Bone marrow (tissue), 2 donors: ENCODE measurements around the gene TTC14.
"Not testable (repeated sequence)": the region's sequence is repeated elsewhere in the genome, so short reads cannot be mapped to it uniquely, and the experiment has no call there.

Source experiments
- DNase-seq, 2 donors: peaks; one replicate each; lab custom pipeline; 2025; lab: John Stamatoyannopoulos, UW

TTC14 gene, protein sequence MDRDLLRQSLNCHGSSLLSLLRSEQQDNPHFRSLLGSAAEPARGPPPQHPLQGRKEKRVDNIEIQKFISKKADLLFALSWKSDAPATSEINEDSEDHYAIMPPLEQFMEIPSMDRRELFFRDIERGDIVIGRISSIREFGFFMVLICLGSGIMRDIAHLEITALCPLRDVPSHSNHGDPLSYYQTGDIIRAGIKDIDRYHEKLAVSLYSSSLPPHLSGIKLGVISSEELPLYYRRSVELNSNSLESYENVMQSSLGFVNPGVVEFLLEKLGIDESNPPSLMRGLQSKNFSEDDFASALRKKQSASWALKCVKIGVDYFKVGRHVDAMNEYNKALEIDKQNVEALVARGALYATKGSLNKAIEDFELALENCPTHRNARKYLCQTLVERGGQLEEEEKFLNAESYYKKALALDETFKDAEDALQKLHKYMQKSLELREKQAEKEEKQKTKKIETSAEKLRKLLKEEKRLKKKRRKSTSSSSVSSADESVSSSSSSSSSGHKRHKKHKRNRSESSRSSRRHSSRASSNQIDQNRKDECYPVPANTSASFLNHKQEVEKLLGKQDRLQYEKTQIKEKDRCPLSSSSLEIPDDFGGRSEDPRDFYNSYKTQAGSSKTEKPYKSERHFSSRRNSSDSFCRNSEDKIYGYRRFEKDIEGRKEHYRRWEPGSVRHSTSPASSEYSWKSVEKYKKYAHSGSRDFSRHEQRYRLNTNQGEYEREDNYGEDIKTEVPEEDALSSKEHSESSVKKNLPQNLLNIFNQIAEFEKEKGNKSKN

DNA sequence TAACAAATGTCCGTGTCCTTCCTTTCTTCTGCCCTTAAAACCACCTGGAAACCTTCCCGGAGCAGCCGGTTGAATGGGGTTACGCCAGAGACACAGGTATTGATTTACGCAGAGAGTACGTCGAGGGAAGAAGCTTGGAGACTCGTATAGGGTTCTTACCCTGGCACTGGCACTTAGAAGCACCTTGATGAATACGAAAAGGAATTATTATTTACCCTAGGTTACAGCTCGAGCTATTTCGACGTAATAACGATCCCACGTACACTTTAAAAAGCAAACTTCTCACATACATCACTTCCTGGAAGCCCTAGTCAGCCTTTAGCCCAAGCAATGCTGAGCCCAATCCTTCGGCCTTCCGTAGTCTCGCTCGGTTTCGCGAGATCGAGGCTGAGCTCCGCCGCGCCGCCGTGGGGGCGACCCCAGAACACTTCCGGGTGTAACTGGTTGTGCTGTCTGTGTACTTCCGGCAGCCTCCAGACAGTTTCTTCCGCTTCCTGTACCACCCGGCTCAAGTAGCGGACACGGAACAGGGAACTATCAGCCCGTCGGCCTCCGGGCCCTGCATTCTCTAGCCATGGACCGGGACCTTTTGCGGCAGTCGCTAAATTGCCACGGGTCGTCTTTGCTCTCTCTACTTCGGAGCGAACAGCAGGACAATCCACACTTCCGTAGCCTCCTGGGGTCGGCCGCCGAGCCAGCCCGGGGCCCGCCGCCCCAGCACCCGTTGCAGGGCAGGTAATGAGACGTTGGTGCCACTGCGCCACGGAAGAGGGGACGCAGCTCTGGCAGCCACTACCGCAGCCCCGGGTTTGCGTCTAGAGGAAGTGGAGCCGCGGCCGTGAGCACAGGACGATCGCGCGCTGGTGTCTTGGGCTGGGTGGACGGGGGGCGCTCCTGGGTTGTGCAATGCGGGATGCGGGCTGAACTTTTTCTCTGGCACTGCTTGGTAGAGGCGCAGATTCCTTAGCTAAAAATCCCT is at the start of gene TTC14:
TTC14 (plus strand) TSS at position 476 of the 979 bp plus-strand sequence; CDS start at position 575, 99 bp downstream.
- DNase-seq = peak; percentile 57 to 78

DNA sequence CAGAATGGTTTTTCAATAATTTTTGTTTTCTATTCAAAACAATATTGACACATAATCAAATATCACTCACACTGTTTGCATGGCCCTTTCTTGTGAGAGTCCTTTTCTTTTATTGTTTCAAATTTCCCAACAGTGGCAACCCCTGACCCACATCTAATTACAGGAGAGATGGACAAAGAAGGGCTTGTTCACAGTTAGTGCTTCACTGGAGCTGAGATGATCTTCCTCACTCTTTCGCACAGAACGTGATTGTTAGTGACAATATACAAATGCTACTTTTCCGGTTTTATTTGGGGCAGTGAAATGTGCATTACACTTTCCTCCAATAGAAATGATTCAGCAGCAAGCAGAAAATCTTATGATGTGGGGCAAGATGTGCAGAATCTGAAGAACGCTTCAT is 38.6 kb upstream of the TTC14 start:
- DNase-seq = no peak

DNA sequence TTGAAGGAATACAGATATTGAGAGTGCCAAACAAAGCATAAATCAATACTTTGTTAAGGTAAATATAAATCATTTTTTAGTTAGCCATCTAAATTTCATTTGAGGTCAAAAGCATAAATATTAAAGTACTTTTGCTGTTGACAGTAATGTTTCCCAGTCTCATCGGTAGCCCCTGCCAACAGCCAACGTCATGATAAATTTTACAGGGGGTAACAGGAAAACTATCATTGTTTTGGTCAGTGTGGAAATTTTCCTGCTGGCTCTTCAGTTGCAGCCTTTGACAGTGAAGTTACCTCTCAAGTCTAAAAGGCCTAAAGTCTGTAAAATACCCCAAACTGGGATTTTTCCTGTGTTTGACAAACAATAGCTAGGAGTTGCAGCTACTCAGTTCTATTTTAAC is 37.3 kb upstream of the TTC14 start:
- no peak for DNase-seq

DNA sequence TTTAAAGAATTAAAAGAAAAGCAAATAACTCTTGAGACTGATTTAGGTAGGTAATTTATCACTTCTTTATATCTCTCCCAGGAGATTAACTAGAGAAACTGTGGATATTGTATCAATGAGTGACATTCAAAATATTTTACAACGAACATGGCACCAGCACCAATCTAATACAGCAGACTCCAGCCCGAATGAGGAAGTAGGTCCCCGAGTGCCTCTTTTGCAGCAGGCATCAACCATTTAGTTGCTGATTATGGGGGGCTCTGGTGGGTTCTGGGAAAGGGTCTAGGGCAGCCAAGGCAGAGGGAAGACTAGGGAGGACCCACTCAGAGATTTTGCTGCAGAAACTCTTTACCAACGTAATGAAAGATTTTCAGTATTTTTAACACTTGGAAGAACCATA is 31.7 kb upstream of the TTC14 start:
- DNase-seq = no peak

DNA sequence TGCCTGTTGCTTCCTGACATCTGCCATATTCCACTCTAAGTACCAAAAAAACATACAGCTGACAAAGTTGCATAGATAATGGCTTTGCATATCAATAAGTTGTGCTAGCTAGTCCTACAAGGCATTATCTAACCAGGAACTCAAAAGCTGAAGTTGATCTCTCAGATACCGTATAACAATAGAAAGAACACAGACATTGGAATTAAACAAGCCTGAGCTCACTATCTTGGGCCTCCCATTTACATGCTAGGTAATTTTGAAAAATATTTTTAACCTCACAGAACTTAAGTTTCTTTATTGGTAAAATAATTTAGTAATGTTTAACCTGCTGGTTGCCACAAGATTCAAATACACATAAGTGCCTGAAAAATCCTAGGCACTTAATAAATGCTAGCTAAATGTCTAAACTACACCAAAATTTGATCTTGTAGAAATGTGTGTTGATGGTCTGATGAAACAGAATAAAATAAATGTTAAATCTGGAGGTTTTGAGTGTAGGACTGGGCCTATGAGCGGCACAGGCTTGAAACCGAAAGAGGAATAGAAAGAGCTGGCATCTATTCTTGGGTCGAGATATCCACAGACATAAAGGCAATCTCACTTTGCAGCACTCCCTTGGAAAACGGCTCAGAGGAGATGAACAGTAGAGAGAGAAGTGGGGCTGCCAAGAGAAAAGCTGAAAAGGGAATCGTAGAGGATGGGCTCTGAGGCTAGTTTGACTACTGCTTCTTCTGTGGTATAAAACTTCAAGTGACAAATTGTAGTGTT is 29.9 kb upstream of the TTC14 start:
- DNase-seq = no peak

DNA sequence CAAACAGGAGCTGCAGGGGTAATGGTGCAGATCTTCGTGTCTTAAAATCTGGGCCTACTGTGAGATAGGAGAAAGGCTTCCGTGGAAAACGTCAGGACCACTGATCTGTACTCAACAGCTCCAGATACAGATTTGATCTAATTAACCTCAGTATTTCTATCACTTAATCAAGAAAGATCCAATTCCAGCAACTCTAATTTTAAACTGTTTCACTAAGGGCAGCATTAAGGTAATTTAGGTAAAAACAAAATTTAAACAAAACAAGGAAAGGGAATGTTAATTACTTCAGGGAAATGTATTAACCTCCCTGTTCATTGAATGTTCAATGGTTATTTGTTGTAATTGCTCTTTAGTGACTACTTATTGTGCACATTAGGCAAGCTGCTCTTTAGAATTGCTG is 26.4 kb upstream of the TTC14 start:
- no peak for DNase-seq

DNA sequence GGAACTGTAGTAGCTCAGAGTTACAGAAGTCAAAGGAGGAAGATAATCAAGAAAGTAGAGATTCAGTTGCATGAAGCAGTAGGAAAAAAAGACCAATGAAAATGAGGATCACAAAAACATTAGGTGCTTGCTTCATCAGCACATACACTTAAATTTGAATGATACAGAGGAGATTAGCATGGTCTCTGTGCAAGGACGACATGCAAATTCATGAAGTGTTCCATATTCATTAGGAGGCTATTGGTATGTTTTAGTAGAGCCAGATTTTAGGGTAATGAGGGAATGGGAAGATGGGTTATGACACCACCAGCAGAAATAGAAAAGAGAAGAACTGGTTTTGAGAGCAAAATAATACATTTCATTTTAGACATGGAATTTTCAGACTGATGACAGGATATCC is 21.0 kb upstream of the TTC14 start:
- no peak for DNase-seq

DNA sequence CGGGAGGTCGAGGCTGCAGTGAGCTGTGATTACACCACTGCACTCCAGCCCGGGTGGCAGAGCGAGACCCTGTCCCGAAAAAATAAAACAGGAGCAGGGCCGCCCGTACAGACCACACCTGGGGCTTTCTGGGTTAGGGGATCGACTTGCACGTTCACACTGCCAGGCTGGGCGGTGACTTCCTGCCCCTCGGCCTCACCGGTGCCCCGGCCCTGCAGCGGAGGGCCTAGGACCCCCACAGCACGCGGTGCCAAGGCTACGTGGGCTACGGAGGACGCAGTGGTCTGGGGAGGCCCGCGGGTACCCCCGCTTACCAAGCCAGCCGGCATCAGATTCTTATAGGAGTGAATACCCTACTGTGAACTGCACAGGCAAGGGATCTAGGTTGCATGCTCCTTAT is 11.6 kb upstream of the TTC14 start:
- no peak for DNase-seq

DNA sequence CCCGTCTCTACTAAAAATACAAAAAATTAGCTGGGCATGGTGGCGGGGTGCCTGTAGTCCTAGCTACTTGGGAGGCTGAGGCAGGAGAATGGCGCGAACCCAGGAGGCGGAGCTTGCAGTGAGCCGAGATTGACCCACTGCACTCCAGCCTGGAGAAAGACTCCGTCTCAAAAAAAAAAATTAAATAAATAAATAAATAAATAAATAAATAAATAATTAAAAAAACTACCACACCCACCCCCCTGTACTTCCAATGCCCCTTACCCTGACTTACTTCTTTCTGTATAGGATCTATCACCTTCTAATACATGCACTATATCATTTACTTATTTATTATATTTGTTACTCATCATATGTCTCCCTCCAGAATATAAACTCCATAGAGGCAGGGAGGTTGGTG is 8.3 kb upstream of the TTC14 start:
- DNase-seq = not testable (repeated sequence)

DNA sequence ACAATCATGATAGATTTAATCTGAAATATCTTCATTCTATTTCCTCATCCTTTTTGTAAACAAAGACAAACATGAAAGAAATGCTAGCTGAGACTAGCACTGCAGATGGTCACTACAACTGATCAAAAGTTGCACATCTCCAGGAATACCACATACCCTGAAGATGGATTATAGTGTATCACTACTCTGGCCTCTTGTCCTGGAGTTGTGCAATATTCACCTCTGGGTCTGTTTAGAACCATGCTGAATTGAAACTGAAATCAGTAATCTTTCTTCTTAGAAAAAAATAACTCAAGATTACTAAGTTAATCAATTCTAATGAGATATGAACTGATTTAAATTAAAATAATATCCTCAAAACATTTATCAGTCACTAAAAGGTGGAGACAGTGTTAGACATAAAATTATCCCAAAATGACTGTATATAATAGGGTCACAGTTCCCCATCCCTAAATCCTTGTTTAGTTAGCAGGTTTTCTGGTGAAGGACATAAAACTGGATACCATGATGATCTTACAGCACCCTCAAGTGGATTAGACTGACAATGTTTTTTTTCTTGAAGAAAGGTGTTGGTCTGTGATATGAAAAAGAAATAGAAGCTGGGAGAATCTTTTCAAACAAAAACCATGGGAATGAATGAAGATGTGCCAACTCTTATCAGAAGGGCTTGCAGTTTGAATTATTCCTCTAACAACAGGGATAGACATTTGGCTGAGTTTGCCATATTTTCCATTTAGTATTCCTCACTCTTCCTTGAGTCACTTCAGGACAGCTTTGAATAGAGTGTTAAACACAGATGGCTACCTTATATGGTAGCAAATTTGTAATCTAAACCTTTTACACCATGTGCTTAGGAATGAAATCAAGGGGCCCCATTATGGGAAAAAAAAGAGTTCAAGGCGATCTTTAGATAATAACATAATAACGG is 7.1 kb upstream of the TTC14 start:
- DNase-seq = no peak

DNA sequence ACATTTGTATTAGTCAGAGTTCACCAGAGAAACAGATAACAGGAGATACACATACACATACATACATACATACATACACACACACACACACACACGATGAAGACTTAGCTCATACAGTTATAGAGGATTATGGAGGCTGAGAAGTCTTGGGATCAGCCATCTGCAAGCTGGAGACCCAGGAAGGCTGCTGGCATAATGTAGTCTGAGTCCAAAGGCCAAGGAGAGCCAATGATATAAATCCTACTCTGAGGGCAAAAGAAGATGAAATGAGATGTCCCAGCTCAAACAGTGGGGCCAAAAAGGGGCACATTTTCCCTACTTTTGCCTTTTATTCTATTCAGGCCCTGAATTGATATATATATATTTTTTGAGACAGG is 6.4 kb upstream of the TTC14 start:
- no peak for DNase-seq

DNA sequence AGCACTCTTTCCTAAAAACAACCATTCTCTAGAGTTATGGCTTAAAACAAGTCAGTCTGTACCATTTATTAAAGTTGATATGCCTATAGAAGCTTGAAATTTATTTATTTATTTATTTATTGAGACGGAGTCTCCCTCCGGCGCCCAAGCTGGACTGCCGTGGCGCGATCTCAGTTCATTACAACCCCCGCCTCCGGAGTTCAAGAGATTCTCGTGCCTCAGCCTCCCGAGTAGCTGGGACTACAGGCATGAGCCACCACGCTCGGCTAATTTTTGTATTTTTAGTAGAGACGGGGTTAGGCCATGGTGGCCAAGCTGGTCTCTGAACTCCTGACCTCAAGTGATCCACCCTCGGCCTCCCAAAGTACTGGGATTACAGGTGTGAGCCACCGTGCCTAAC is 1.5 kb upstream of the TTC14 start:
- no peak for DNase-seq

DNA sequence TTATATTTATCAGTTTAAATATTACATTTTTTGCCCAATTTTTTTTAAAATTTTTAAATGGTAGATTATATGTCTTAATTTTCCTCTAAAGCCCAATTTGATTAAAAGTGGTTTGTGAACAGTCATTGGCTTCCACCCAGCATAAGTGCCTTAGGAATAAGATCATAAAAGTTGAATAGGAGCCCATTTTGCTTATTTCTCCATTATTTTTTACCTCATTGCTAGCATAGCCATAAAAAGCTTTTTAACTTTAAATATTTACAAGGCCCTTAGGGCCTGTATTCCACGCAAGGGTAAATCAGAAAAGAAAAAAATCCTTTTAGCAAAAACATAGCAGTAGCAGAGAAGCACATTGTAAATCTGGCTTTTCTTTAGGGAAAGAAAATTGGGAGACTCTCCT is 9.0 kb downstream of the TTC14 start:
- DNase-seq = no peak

DNA sequence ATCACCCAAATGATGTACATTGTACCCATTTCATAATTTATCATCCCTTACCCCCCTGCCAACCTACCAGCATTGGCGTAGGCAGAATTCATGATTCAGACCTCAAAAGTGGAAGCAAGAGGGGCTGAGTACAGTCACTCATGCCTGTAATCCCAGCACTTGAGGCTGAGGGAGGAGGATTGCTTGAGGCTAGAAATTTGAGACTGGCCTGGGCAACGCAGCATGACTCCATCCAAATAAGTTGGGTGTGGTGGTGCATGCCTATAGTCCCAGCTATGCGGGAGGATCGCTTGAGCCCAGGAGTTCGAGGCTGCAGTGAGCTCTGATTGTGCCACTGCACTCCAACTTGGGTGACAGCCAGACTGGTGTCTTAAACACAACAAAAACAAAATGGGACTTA is 10.4 kb downstream of the TTC14 start:
- no peak for DNase-seq

DNA sequence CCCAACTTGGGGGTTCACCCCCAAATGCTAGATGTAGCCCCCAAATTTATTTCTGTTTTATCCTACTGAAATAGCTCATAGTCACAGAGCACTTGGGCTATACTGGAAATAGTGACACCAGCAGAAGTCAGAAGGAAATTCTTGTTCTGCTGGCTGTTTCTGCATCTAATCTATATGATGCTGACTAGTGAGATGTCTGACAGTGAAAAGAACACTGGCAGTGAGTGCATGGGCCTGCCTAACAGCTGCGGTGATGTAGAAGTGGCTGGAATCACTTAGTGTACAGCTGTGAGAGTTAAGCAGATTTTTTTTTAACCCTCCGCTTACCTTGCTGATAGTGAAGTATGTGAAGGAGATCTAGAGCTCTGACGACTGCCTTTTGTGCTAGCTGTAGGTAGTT is 14.0 kb downstream of the TTC14 start:
- DNase-seq = no peak

DNA sequence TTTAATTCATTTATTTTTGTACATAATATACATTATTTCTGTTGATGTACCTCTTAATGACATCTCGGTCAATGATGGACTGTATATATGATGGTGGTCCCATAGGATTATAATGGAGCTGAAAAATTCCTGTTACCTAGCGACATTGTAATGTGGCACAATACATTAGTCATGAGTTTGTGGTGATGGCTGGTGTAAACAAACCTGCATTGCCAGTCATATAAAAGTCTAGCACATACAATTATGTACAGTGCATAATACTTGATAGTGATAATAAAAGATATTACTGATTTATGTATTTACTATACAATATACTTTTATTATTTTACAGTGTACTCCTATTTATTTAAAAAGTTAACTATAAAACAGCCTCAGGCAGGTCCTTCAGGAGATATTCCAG is 15.1 kb downstream of the TTC14 start:
- no peak for DNase-seq

DNA sequence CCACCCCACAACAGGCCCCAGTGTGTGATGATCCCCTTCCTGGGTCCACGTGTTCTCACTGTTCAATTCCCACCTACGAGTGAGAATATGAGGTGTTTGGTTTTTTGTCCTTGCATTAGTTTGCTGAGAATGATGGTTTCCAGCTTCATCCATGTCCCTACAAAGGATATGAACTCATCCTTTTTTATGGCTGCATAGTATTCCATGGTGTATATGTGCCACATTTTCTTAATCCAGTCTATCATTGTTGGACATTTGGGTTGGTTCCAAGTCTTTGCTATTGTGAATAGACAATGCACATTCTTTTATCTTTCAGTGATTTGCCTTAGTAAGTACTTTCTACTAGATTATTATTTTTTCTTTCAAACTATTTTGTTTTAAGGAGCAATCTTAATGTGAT is 16.6 kb downstream of the TTC14 start:
- not testable (repeated sequence) for DNase-seq

DNA sequence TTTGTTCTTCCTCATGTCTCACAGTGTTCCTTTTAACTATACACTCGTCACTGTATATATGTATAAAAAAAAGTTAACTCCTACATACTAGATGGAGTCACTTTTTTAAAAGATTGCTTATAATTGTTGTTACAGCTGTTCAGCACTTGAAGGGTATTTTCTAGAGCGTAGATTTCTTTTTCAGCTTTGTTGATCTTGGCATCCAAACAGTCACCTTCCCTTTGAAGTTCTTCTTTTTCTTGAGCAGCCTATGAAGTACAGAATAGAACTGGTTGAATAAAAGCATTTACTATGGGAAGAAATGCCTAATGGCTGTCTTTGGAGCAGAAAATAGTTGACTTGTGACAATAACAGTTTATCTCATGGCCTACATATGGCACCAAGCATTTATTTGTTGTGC is 17.8 kb downstream of the TTC14 start:
- DNase-seq = no peak

DNA sequence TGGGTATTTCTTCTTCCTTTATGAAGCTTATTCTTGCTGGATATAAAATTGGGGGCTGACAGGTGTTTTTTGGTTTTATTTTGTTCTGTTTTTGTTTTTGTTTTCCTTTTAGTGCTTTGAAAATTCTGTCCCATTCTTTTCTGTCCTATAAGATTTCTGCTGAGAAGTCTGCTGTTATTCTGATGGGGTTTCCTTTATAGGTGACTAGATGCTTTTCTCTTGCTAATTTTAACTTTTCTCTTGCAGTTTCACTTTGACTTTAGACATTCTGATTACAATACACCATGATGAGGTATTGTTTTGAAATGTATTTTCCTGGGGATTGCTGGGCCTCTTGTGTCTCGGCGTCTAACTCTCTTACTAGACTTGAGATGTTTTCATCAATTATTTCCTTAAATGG is 22.8 kb downstream of the TTC14 start:
- DNase-seq = no peak

DNA sequence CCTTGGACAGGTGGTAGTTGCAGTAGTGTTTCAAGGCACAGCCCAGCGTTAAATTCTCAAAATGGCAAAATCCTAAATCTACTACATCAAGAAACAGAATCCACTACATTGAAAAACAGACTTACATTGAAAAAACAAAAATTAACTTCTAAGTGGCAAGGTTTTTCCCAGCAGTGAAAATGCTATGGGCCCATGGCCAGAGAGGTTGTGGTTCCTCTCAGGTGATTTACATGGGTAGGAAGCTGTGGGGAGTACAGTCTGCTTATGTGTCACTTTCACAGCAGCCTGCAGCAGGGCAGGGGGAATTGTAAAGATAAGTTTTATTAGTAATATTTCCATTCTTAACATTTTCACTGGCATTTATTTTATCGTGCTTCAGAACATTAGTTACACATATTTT is 24.9 kb downstream of the TTC14 start:
- DNase-seq = no peak
